H1 (cell line): ENCODE results near the gene SERPINE2. TPM values are rescaled to one million over a fixed set of nuclear protein-coding genes. Genes with fewer than 3 reads are reported as not detected.

ENCODE experiments used
- CTCF ChIA-PET: fragments of 300-600 bp; sonication (Branson Sonifier 250); formaldehyde crosslinking; loops from one replicate; lab custom pipeline; 2021; ENCODE audit not compliant: partially characterized antibody; lab: Charles Lee
- POLR2A ChIA-PET: fragments of 300-600 bp; sonication (Branson Sonifier 250); formaldehyde crosslinking; loops from one replicate; lab custom pipeline; 2021; ENCODE audit warnings: inconsistent platforms; ENCODE audit not compliant: partially characterized antibody; lab: Charles Lee
- DNase-seq, 2 experiments: peaks; one replicate each; pipeline versions ENCODE4 v3.0.0 to v3.0.0-alpha.2; 2010 to 2022; ENCODE audit warnings: low spot score in 2 of 2, low read depth in 1 of 2, mixed read lengths in 1 of 2
- FAIRE-seq: peaks from 2 replicates; lab custom pipeline; 2011; peaks lifted over from hg19 to GRCh38; lab: Jason Lieb, UNC
- H2AFZ ChIP-seq: 2 replicates; pipeline ENCODE4 v1.8.1; 2012; ENCODE audit warnings: low read length, inconsistent platforms
- H2AK5ac ChIP-seq: 2 replicates; pipeline ENCODE4 v1.6.1; 2013; ENCODE audit warnings: low read depth, low read length
- H2BK120ac ChIP-seq: replicated peaks from 2 replicates; pipeline ENCODE3; 2013; ENCODE audit warnings: low read depth, low read length, inconsistent platforms
- H2BK12ac ChIP-seq: 2 replicates; pipeline ENCODE4 v1.6.1; 2013; ENCODE audit warnings: low read depth, low read length
- H2BK15ac ChIP-seq: 2 replicates; pipeline ENCODE4 v1.6.1; 2013; ENCODE audit warnings: low read length
- H2BK20ac ChIP-seq: 2 replicates; pipeline ENCODE4 v1.6.1; 2013; ENCODE audit warnings: low read length
- H2BK5ac ChIP-seq: 2 replicates; pipeline ENCODE4 v1.6.1; 2013; ENCODE audit warnings: low read depth, low read length
- H3K14ac ChIP-seq: 2 replicates; pipeline ENCODE4 v1.6.1; 2013; ENCODE audit warnings: inconsistent platforms; ENCODE audit not compliant: insufficient read length
- H3K18ac ChIP-seq: 2 replicates; pipeline ENCODE4 v1.6.1; 2013; ENCODE audit warnings: low read length; ENCODE audit errors: extremely low read depth
- H3K23ac ChIP-seq: 2 replicates; pipeline ENCODE4 v1.6.1; 2013; ENCODE audit warnings: inconsistent platforms; ENCODE audit not compliant: insufficient read length
- H3K23me2 ChIP-seq: 2 replicates; pipeline ENCODE4 v1.6.1; 2013; ENCODE audit warnings: low read depth, low read length
- H3K27ac ChIP-seq: 2 replicates; pipeline ENCODE4 v1.6.1; 2011; ENCODE audit warnings: low read depth, low read length, inconsistent platforms
- H3K27me3 ChIP-seq, 4 experiments: replicated peaks in 1 of 4; 1 replicate in 1 of 4; 2 replicates in 3 of 4; pipeline versions ENCODE4 v1.6.1 to v1.8.1; 2011 to 2013; ENCODE audit warnings: low read length in 3 of 4, mild to moderate bottlenecking in 3 of 4, inconsistent platforms in 2 of 4, mixed read lengths in 2 of 4, moderate library complexity in 1 of 4; ENCODE audit not compliant: control insufficient read depth in 3 of 4, insufficient read depth in 3 of 4; ENCODE audit errors: extremely low read depth in 1 of 4
- H3K36me3 ChIP-seq, 4 experiments: 2 replicates each; pipeline versions ENCODE4 v1.6.1 to v1.8.1; 2011 to 2013; ENCODE audit warnings: mild to moderate bottlenecking in 4 of 4, low read length in 3 of 4, moderate library complexity in 2 of 4, control low read depth in 1 of 4, inconsistent platforms in 1 of 4; ENCODE audit not compliant: insufficient read depth in 4 of 4, control insufficient read depth in 2 of 4
- H3K4ac ChIP-seq: replicated peaks from 2 replicates; pipeline ENCODE3; 2013; ENCODE audit warnings: low read length, low read depth, mixed read lengths, inconsistent platforms; ENCODE audit not compliant: insufficient read length
- H3K4me1 ChIP-seq, 4 experiments: replicated peaks in 1 of 4; 1 replicate in 1 of 4; 2 replicates in 3 of 4; pipeline versions ENCODE4 v1.6.1 to v1.8.1; 2011 to 2013; ENCODE audit warnings: low read length in 3 of 4, inconsistent platforms in 2 of 4, mixed read lengths in 1 of 4; ENCODE audit not compliant: insufficient read depth in 4 of 4, control insufficient read depth in 3 of 4
- H3K4me2 ChIP-seq, 2 experiments: 2 replicates each; pipeline versions ENCODE4 v1.6.1 to v1.8.1; 2011 to 2013; ENCODE audit warnings: low read depth in 2 of 2, low read length in 2 of 2, control low read depth in 1 of 2, inconsistent platforms in 1 of 2, mild to moderate bottlenecking in 1 of 2; ENCODE audit not compliant: insufficient read depth in 1 of 2
- H3K4me3 ChIP-seq, 4 experiments: fragments of 200-600, 300-600 bp in 1 of 4; sonication (generic), shearing (Covaris generic), sonication (Bioruptor Twin) in 1 of 4; 2 replicates each; pipeline versions ENCODE4 v1.5.1 to v1.8.1; 2011 to 2016; ENCODE audit warnings: low read length in 4 of 4, low read depth in 3 of 4, control low read depth in 2 of 4, inconsistent platforms in 2 of 4, mild to moderate bottlenecking in 2 of 4, mixed read lengths in 1 of 4, moderate library complexity in 1 of 4; ENCODE audit not compliant: insufficient read depth in 2 of 4; ENCODE audit errors: extremely low read depth in 1 of 4
- H3K56ac ChIP-seq: replicated peaks from 2 replicates; pipeline ENCODE3; 2013; ENCODE audit warnings: low read depth, mild to moderate bottlenecking, mixed read lengths, low read length, inconsistent platforms; ENCODE audit not compliant: insufficient read length
- H3K79me1 ChIP-seq: 2 replicates; pipeline ENCODE4 v1.6.1; 2013; ENCODE audit warnings: low read depth, low read length, control low read depth
- H3K79me2 ChIP-seq, 2 experiments: 2 replicates each; pipeline versions ENCODE4 v1.6.1 to v1.8.1; 2012 to 2013; ENCODE audit warnings: low read length in 2 of 2, mild to moderate bottlenecking in 2 of 2, inconsistent platforms in 1 of 2; ENCODE audit not compliant: insufficient read depth in 2 of 2, control insufficient read depth in 1 of 2
- H3K9ac ChIP-seq, 4 experiments: replicated peaks in 1 of 4; 1 replicate in 1 of 4; 2 replicates in 3 of 4; pipeline versions ENCODE4 v1.6.1 to v1.8.1; 2011 to 2013; ENCODE audit warnings: low read depth in 3 of 4, low read length in 3 of 4, control low read depth in 2 of 4, mild to moderate bottlenecking in 2 of 4, moderate library complexity in 2 of 4, inconsistent platforms in 1 of 4; ENCODE audit errors: extremely low read depth in 1 of 4
- H3K9me3 ChIP-seq, 2 experiments: 2 replicates each; pipeline versions ENCODE4 v1.6.1 to v1.8.1; 2012 to 2013; ENCODE audit warnings: mild to moderate bottlenecking in 2 of 2, moderate library complexity in 2 of 2, control low read depth in 1 of 2, inconsistent platforms in 1 of 2, low read depth in 1 of 2, low read length in 1 of 2, mixed read lengths in 1 of 2; ENCODE audit not compliant: insufficient read depth in 2 of 2
- H4K20me1 ChIP-seq, 2 experiments: replicated peaks in 1 of 2; 2 replicates each; pipeline versions ENCODE3 to v1.8.1; 2011 to 2013; ENCODE audit warnings: inconsistent platforms in 2 of 2, low read length in 2 of 2, mild to moderate bottlenecking in 1 of 2; ENCODE audit not compliant: insufficient read depth in 2 of 2, control insufficient read depth in 1 of 2
- H4K5ac ChIP-seq: 2 replicates; pipeline ENCODE4 v1.6.1; 2013; ENCODE audit warnings: low read length, low read depth, mixed read lengths, inconsistent platforms; ENCODE audit not compliant: insufficient read length
- H4K8ac ChIP-seq: 2 replicates; pipeline ENCODE4 v1.8.0; 2013; ENCODE audit warnings: mild to moderate bottlenecking, moderate library complexity, low read length, inconsistent platforms; ENCODE audit not compliant: insufficient read depth; ENCODE audit errors: extremely low read depth
- H4K91ac ChIP-seq: replicated peaks from 2 replicates; pipeline ENCODE3; 2013; ENCODE audit warnings: low read length, mixed read lengths, inconsistent platforms; ENCODE audit not compliant: insufficient read length
- EP300 ChIP-seq, 2 experiments: IDR thresholded peaks; 1 replicate in 1 of 2; 2 replicates in 1 of 2; pipeline ENCODE4 v1.6.1; 2011 to 2012; ENCODE audit warnings: low read depth in 2 of 2, low read length in 2 of 2, mild to moderate bottlenecking in 2 of 2, borderline replicate concordance in 1 of 2, inconsistent platforms in 1 of 2, moderate library complexity in 1 of 2
- EZH2 ChIP-seq: fragments of 200-600 bp; sonication (generic); IDR thresholded peaks from 2 replicates; pipeline ENCODE4 v1.7.1; 2012; ENCODE audit warnings: low read depth, mild to moderate bottlenecking, moderate library complexity, low read length, inconsistent platforms; ENCODE audit not compliant: severe bottlenecking
- KDM4A ChIP-seq: IDR thresholded peaks from one replicate; pipeline ENCODE4 v1.7.1; 2012; ENCODE audit warnings: low read depth, mild to moderate bottlenecking, moderate library complexity, low read length, inconsistent platforms; ENCODE audit not compliant: severe bottlenecking
- MAX ChIP-seq: IDR thresholded peaks from 2 replicates; pipeline ENCODE4 v1.6.1; 2012; ENCODE audit warnings: inconsistent platforms
- NRF1 ChIP-seq: IDR thresholded peaks from 2 replicates; pipeline ENCODE4 v1.6.1; 2011; ENCODE audit warnings: mild to moderate bottlenecking, low read depth, low read length, improper control_type of control experiment
- SIRT6 ChIP-seq: IDR thresholded peaks from one replicate; pipeline ENCODE4 v1.7.1; 2012; ENCODE audit warnings: low read length, inconsistent platforms
- SP2 ChIP-seq: IDR thresholded peaks from 2 replicates; pipeline ENCODE4 v1.6.1; 2012; ENCODE audit warnings: mild to moderate bottlenecking, low read length, inconsistent platforms
- USF2 ChIP-seq: IDR thresholded peaks from 2 replicates; pipeline ENCODE4 v1.6.1; 2011; ENCODE audit warnings: low read length, improper control_type of control experiment
- WGBS, 2 experiments: shearing (Covaris generic) in 1 of 2; methylation state at CpG; one replicate each; pipeline versions ENCODE4 v1.1.6 to v1.1.7; 2013 to 2015; ENCODE audit warnings: low lambda C conversion rate in 2 of 2, mixed read lengths in 2 of 2, inconsistent platforms in 1 of 2, low coverage in 1 of 2, missing lambda C conversion rate in 1 of 2; ENCODE audit not compliant: insufficient replicate concordance in 2 of 2, insufficient coverage in 1 of 2, insufficient read length in 1 of 2; ENCODE audit errors: extremely low coverage in 1 of 2, missing lambda C conversion rate in 1 of 2; 5-methylcytosine and 5-hydroxymethylcytosine counted together
- polyA plus RNA-seq, 7 experiments: library from polyadenylated mRNA; depleted of rRNA in 3 of 7; stranded (reverse) in 5 of 7; unstranded in 2 of 7; fragments of >200 nt in 5 of 7; fragments of 200-250 nt in 2 of 7; gene quantifications; 1 replicate in 5 of 7; 2 replicates in 1 of 7; 4 replicates in 1 of 7; pipeline versions ENCODE4 v1.2.1 to v1.2.3, GENCODE V29; 2011 to 2013; ENCODE audit warnings: missing spikeins in 2 of 7, mixed read lengths in 2 of 7
- total RNA-seq: library from RNA; stranded (reverse); fragmentation: NEBNext Ultra II Directional; extraction: Animal tissue kit (Norgen Biotek cat#: 25700); gene quantifications from 2 replicates; pipeline ENCODE4 v1.2.1, GENCODE V29; 2021

Gene SERPINE2
- total and polyA plus RNA-seq, 2 of the 8 experiments (the other 6 are each of a cell fraction or from before 2014, with no cell fraction given), result 26.2 to 76.0 TPM

- no peak overlapping the region for H3K9ac ChIP-seq
- H4K91ac ChIP-seq, result no peak overlapping the region
- no peaks in the 10 kb centered on the region for H3K79me1 ChIP-seq
- no peak overlapping the region for H3K27ac ChIP-seq
- H2BK5ac ChIP-seq, result no peak overlapping the region
- H3K4me1 ChIP-seq, result peaks cover 0 to 8% (median 4%) of the 10 kb centered on the region in 4 experiments; a peak in 4 of 7 replicates
- no peaks in the 10 kb centered on the region for H3K27me3 ChIP-seq
- H3K79me2 ChIP-seq, result peaks cover 0 to 6% of the 10 kb centered on the region in 2 experiments; a peak in 1 of 4 replicates
- H3K23ac ChIP-seq, result no peak overlapping the region
- DNase-seq (no peak), FAIRE-seq (no peak)
- no peak overlapping the region for H3K4ac ChIP-seq
- CTCF ChIA-PET, result interaction anchor here (1.5 to 1.6 kb wide), 2 partner anchors 12 to 27 kb away, joined by 4 to 6 read pairs; no protein-coding TSS in a partner anchor
- no peak overlapping the region for H3K18ac ChIP-seq
- no peak overlapping the region for H2AFZ ChIP-seq
- H2BK120ac ChIP-seq, result no peak overlapping the region
- no peak overlapping the region for H3K4me3 ChIP-seq
- no peak overlapping the region for H2BK20ac ChIP-seq
- H4K8ac ChIP-seq, result no peak overlapping the region
- no peak overlapping the region for H4K5ac ChIP-seq
- no peak overlapping the region for H2BK15ac ChIP-seq
- no peak for TF ChIP-seq USF2
- TF ChIP-seq SIRT6, result no peak
- TF ChIP-seq SP2, result no peak
- no peak for TF ChIP-seq NRF1
- no peak for TF ChIP-seq EZH2
- TF ChIP-seq EP300 (IDR thresholded peaks at IDR 0.05; ENCODE audit: borderline replicate concordance in 1 of 2, low read depth in 2 of 2, low read length in 2 of 2), result no peak
- TF ChIP-seq MAX, result no peak
- TF ChIP-seq KDM4A, result no peak
- H3K14ac ChIP-seq, result no peak overlapping the region
- no peak overlapping the region for H2AK5ac ChIP-seq
- no peaks in the 10 kb centered on the region; the same call in 1 of the 2 replicates for H3K23me2 ChIP-seq
- H4K20me1 ChIP-seq, result peaks cover 0 to 2% of the 10 kb centered on the region in 2 experiments
- H3K9me3 ChIP-seq, result no peaks in the 10 kb centered on the region
- WGBS, 2 experiments, result 84% methylated on average over 3 of the region's 3 CpGs; no CpG with 5 or more reads in 1 of the 2 experiments
- no peak overlapping the region for H3K56ac ChIP-seq
- POLR2A ChIA-PET, result no interaction called here
- H3K36me3 ChIP-seq, result no peaks in the 10 kb centered on the region
- H3K4me2 ChIP-seq, result no peak overlapping the region
- H2BK12ac ChIP-seq, result no peak overlapping the region
These were observed 18.6 kb downstream of the SERPINE2 start for GRCh38 chr2:224020523-224020922.
